GM12874 (cell line): Measurements from ENCODE around the gene RAPGEF1.

ENCODE experiments used
- TF ChIP-seq, protein P1 (sequence below): IDR thresholded peaks from 2 replicates; pipeline ENCODE4 v1.5.1; 2011; ENCODE audit warnings: low read depth, mild to moderate bottlenecking, control low read depth, low read length, moderate library complexity; ENCODE audit not compliant: insufficient read depth

RAPGEF1 gene

DNA sequence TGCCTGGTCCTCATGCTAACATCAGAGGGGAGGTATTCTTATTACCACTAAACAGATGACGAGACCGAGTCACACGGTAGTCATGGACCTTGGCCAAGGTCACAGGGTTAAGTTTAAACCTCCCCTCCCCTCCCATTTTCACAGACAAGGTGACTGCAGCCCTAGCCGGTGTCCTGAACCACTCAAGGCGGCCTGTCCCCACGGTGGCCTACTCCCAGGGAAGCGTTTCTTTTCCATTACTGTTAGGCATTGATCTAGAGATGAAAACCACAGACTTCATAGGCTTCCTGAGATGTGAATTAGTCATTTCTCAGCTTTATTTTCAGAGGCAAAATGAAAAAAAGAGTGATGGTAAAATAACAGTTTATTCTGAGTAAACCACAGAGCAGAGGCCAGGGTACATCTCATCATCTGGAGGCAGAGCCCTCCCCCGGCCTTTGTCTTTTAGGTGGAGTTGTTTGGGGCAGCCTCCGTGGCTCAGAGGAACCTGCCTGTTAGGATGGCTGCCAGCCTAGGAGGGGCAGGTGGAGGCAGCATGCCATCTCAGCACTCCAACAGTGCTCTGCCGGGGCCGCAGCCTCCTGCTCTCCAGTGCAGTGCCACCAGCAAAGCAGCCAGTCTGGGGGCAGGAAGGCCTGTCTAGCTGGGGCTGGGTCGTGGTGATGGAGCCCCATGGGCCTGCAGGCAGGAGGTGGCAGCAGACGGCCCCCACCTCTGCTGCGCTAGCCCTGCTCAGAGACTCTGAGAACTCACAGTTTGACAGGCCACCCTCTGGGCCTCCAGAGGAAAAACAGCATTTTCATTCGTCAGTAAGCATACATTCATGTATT, 71.2 kb downstream of the RAPGEF1 start:
- TF ChIP-seq, protein P1, sequence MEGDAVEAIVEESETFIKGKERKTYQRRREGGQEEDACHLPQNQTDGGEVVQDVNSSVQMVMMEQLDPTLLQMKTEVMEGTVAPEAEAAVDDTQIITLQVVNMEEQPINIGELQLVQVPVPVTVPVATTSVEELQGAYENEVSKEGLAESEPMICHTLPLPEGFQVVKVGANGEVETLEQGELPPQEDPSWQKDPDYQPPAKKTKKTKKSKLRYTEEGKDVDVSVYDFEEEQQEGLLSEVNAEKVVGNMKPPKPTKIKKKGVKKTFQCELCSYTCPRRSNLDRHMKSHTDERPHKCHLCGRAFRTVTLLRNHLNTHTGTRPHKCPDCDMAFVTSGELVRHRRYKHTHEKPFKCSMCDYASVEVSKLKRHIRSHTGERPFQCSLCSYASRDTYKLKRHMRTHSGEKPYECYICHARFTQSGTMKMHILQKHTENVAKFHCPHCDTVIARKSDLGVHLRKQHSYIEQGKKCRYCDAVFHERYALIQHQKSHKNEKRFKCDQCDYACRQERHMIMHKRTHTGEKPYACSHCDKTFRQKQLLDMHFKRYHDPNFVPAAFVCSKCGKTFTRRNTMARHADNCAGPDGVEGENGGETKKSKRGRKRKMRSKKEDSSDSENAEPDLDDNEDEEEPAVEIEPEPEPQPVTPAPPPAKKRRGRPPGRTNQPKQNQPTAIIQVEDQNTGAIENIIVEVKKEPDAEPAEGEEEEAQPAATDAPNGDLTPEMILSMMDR = no peak

DNA sequence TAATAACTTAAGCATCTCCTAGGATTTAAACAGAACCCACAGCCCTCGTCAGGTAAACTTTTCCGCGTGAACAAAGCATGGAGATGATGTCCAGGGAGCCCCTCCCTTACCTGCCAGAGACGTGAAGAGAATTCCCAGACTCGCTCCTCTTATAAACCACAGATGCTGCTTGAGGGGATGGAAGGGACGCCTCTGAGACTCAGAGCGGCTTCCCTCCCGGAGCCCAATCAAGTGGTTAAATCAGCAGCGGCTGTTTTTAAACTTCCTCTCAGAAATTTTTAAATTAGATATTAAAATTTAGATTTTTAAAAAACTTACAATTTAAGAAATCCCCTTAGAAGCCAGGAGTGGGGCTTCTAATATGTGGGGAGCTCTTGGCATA, 71.8 kb downstream of the RAPGEF1 start:
- TF ChIP-seq, protein P1 = no peak

GRCh38 chr9:131667576-131667975, 72.3 kb downstream of the RAPGEF1 start:
- TF ChIP-seq, protein P1 = no peak

DNA sequence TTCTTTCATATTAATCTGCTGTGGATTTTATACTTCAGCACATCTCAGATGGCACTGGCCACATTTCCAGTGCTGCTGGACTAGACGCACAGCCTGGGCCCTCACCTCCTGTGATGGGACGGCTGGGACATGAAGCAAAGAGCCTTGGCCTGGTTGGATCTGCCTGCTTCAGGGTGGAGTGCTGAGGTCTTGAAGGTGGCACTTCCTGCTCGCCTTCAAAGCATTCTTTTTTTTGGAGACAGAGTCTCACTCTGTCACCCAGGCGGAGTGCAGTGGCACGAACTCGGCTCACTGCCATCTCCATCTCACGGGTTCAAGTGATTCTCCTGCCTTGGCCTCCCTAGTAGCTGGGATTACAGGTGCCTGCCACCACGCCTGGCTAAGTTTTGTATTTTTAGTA, 73.1 kb downstream of the RAPGEF1 start:
- TF ChIP-seq, protein P1 = no peak

DNA sequence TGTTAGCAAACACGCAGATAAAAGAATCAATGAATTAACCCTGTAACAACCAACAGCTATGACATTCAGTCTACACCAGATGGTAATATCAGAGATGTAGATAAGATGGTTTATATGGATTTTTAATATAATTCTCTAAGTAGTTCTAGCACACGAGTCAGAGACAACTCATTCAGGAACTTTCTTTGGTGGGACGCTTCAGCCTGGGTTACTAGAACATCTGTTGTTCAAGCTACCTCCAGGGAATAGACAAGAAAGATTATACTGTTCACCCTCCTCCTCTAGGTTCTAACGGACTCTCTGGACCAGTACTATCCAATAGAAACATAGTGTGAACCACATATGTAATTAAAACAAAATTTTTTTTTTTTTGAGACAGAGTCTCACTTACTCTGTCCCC, 73.8 kb downstream of the RAPGEF1 start:
- TF ChIP-seq, protein P1 = no peak

- TF ChIP-seq, protein P1 = no peak
Measured at GRCh38 chr9:131663288-131663687, 76.6 kb downstream of the RAPGEF1 start.

DNA sequence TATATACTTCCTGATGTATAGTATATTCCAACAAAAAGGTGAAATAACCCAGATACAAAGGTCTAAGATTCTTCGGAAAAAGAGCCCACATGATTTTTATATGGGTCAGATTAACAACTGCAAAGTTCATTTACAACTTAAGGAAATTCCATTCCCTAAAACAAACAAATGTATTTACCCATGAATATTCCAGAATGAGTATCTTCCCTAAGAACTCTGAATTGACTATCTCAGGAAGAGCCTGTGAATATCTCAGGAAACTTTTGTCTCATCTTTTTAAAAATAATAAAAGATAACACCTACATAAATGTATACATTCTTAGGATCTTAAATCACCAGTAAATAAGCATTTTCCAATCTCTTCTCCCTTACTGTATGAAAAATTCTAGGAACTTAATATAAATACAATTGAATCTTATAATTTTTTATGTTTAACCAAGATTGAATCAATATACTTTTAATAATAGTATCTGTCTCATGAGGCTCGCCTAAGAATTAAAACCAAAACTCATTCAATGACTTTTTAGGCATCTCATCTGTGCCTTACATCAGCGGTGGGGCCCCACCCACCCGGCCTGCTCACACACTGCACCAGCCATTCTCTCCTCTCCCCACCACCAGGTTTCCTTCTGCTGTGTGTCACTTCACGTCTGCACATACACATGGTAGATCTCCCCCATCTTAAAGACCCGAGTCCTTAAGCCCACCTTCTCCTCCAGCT, 78.1 kb downstream of the RAPGEF1 start:
- TF ChIP-seq, protein P1 = no peak
